ENCODE data around the gene NEUROG1. TPM values are rescaled to one million over a fixed set of nuclear protein-coding genes. Genes with fewer than 3 reads are reported as not detected.

The NEUROG1 gene
- total RNA-seq, 3 donors from 2014 or later (not counting 1 experiment from before 2014, with no cell fraction given) = not detected

DNA sequence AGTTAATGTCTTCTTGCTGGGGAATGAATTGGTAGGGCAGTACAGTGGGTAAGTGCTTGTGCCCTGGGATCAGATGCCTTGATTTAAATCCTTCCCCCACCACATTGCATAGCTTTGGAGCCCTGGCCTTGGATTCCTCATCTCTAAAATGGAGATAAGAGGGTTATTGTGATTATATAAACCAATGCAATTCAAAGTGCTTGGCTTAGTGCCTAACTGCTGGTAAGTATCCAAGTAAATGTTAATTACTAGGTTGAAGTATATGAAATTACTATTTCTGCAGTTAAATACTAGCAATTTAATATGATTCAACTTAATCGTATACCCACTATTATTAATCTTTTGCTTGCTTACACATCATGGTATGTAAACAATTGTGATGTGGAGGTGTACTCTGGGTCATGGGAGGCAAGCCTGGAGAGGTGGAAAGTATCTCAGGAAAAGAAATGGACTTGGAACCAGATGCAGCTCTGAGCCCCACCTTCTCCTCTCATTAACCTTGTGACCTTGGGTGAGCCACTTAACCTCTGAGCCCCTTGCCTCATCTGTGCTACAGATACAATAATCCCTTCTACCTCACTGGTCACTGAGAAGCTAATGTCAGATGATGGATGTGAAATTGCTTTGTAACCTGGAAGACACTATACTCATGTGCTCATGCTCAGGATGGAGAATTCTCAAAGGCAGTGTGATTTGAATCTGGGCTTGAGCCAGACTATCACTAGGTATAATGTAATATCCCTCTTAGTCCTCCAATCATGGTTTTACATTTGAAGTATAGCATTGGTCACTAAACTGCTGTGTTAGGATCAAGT, 23.8 kb downstream of the NEUROG1 start:
- intact Hi-C loops (cut with micrococcal nuclease) = no loop called here
- H3K4me1 Mint-ChIP-seq = no peaks in the 10 kb centered on the region

DNA sequence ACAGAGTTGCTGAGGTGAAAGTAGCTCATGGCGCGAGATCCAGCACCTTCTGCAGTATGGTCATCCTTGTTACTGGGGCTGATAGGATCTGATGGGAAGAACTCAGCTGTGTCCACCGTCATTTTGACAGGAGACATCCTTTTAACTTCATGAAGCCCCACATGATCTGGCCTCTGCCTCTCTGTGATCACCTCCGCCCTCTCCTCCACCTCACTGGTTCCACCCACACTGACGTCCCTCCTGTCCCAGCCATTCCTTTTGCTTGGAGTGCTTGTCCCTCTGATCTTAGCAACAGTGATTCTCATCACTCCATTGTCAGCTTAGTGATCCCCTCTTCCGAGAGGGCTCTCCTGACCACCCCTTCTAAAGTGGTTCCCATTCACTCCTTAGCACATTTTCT, 25.8 kb downstream of the NEUROG1 start:
- no peak for ATAC-seq
- no peak for DNase-seq
- 79% methylated on average over 6 of the region's 6 CpGs for WGBS (ENCODE audit: insufficient coverage)
- Histone ChIP-seq H3K36me3 (ENCODE audit: control insufficient read depth, insufficient read depth, low read length) (no peaks in the 10 kb centered on the region), H3K27me3 (ENCODE audit: control insufficient read depth, insufficient read depth, low read length) (no peaks in the 10 kb centered on the region), H3K9me3 (ENCODE audit: control insufficient read depth, insufficient read depth, low read length) (no peaks in the 10 kb centered on the region), H3K4me3 (ENCODE audit: low read length) (no peak overlapping the region), H3K4me1 (ENCODE audit: control insufficient read depth, insufficient read depth, low read length) (no peaks in the 10 kb centered on the region), H3K27ac (ENCODE audit: low read length) (no peak overlapping the region)
- TF ChIP-seq, protein P1, sequence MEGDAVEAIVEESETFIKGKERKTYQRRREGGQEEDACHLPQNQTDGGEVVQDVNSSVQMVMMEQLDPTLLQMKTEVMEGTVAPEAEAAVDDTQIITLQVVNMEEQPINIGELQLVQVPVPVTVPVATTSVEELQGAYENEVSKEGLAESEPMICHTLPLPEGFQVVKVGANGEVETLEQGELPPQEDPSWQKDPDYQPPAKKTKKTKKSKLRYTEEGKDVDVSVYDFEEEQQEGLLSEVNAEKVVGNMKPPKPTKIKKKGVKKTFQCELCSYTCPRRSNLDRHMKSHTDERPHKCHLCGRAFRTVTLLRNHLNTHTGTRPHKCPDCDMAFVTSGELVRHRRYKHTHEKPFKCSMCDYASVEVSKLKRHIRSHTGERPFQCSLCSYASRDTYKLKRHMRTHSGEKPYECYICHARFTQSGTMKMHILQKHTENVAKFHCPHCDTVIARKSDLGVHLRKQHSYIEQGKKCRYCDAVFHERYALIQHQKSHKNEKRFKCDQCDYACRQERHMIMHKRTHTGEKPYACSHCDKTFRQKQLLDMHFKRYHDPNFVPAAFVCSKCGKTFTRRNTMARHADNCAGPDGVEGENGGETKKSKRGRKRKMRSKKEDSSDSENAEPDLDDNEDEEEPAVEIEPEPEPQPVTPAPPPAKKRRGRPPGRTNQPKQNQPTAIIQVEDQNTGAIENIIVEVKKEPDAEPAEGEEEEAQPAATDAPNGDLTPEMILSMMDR (IDR thresholded peaks at IDR 0.05) = no peak
- no peaks in the 10 kb centered on the region for H3K36me3 Mint-ChIP-seq
- H3K9me3 Mint-ChIP-seq = no peaks in the 10 kb centered on the region
- intact Hi-C loops (cut with micrococcal nuclease) = no loop called here
- no peak overlapping the region for H3K4me3 Mint-ChIP-seq
- peaks cover 22 to 36% of the 10 kb centered on the region in 2 donors for H3K27me3 Mint-ChIP-seq (ENCODE audit: low read depth in 2 of 2)
- H3K4me1 Mint-ChIP-seq = no peaks in the 10 kb centered on the region
- H3K27ac Mint-ChIP-seq = no peak overlapping the region

More for the DNA sequence above, 23.8 kb downstream of the NEUROG1 start:
- Mint-ChIP-seq H3K27me3 (ENCODE audit: low read depth in 2 of 2) (peaks cover 20 to 32% of the 10 kb centered on the region in 2 donors), H3K36me3 (no peaks in the 10 kb centered on the region), H3K4me3 (no peak overlapping the region), H3K27ac (no peak overlapping the region), H3K9me3 (no peaks in the 10 kb centered on the region)
- DNase-seq (no peak), ATAC-seq (no peak)
- no peaks in the 10 kb centered on the region for H3K9me3 ChIP-seq (ENCODE audit: control insufficient read depth, insufficient read depth, low read length)
- no peak overlapping the region for H3K4me3 ChIP-seq (ENCODE audit: low read length)
- no peaks in the 10 kb centered on the region for H3K36me3 ChIP-seq (ENCODE audit: control insufficient read depth, insufficient read depth, low read length)
- peaks cover 3% of the 10 kb centered on the region for H3K27me3 ChIP-seq (ENCODE audit: control insufficient read depth, insufficient read depth, low read length)
- H3K27ac ChIP-seq (ENCODE audit: low read length) = no peak overlapping the region
- TF ChIP-seq, protein P1 (IDR thresholded peaks at IDR 0.05) = no peak
- H3K4me1 ChIP-seq (ENCODE audit: control insufficient read depth, insufficient read depth, low read length) = no peaks in the 10 kb centered on the region
- WGBS (ENCODE audit: insufficient coverage) = no CpG with 5 or more reads among the region's 1 CpG

DNA sequence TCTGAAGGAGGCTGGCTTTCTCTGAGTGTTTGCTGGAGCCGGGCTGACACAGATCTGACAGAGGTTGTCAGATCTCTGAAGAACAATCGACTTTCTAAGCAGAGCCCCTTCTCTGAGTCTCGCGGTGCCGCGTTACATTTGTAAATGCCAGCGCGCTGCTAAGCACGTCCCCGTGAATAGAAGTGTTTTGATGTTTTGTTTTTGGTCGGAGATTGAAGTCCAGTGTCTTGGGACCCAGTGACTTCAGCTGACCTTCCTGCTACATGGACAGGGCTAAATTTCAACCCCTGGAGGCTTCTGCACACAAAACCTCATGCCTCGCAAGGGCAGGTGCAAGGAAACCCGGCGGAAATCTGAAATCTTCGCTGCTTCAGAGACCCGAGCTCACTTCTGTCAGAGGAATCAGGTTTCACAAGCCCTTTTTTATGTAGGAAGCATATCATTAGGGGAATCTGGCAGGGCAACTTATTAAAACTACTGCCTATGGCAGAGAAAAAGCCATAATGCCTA, 27.2 kb downstream of the NEUROG1 start:
- Histone ChIP-seq H3K36me3 (ENCODE audit: control insufficient read depth, insufficient read depth, low read length) (no peaks in the 10 kb centered on the region), H3K4me3 (ENCODE audit: low read length) (no peak overlapping the region), H3K9me3 (ENCODE audit: control insufficient read depth, insufficient read depth, low read length) (no peaks in the 10 kb centered on the region), H3K27me3 (ENCODE audit: control insufficient read depth, insufficient read depth, low read length) (no peaks in the 10 kb centered on the region), H3K4me1 (ENCODE audit: control insufficient read depth, insufficient read depth, low read length) (no peaks in the 10 kb centered on the region), H3K27ac (ENCODE audit: low read length) (no peak overlapping the region)
- WGBS (ENCODE audit: insufficient coverage) = 5% methylated on average over 16 of the region's 16 CpGs
- intact Hi-C loops (cut with micrococcal nuclease) = no loop called here
- H3K27ac Mint-ChIP-seq = no peak overlapping the region
- H3K4me3 Mint-ChIP-seq = no peak overlapping the region
- DNase-seq (no peak), ATAC-seq (no peak)
- TF ChIP-seq, protein P1 (IDR thresholded peaks at IDR 0.05) = no peak
- H3K4me1 Mint-ChIP-seq = no peaks in the 10 kb centered on the region
- peaks cover 23 to 46% of the 10 kb centered on the region in 2 donors for H3K27me3 Mint-ChIP-seq (ENCODE audit: low read depth in 2 of 2)
- no peaks in the 10 kb centered on the region for H3K36me3 Mint-ChIP-seq
- H3K9me3 Mint-ChIP-seq = no peaks in the 10 kb centered on the region

Data from natural killer cell (primary cell).